Smooth muscle cell (in vitro differentiated cells): Measurements from ENCODE around the gene ADAMTS2. TPM values are rescaled to one million over a fixed set of nuclear protein-coding genes. Genes with fewer than 3 reads are reported as not detected.

Experiments used
- DNase-seq: peaks from one replicate; lab custom pipeline; 2025; ENCODE audit not compliant: unreplicated experiment; lab: John Stamatoyannopoulos, UW
- H2AFZ ChIP-seq: fragments of 200-600 bp; sonication (generic); 2 replicates; pipeline ENCODE4 v1.6.0; 2016; ENCODE audit warnings: antibody characterized with exemption, low read depth, mild to moderate bottlenecking
- H3F3A ChIP-seq: fragments of 200-600 bp; sonication (generic); 2 replicates; pipeline ENCODE4 v1.6.0; 2017; ENCODE audit warnings: antibody characterized with exemption, low read depth
- H3K27ac ChIP-seq: fragments of 200-600 bp; sonication (generic); 2 replicates; pipeline ENCODE4 v1.5.1; 2016; ENCODE audit warnings: low read depth, mild to moderate bottlenecking
- H3K27me3 ChIP-seq: fragments of 200-600 bp; sonication (generic); 2 replicates; pipeline ENCODE4 v1.6.1; 2016; ENCODE audit warnings: low read depth, mild to moderate bottlenecking
- H3K36me3 ChIP-seq: fragments of 200-600 bp; sonication (generic); 2 replicates; pipeline ENCODE4 v1.5.1; 2016; ENCODE audit warnings: low read depth
- H3K4me1 ChIP-seq: fragments of 200-600 bp; sonication (generic); 2 replicates; pipeline ENCODE4 v1.5.1; 2016; ENCODE audit warnings: low read depth
- H3K4me2 ChIP-seq: fragments of 200-600 bp; sonication (generic); 2 replicates; pipeline ENCODE4 v1.6.0; 2016; ENCODE audit warnings: mild to moderate bottlenecking
- H3K4me3 ChIP-seq: fragments of 200-600 bp; sonication (generic); 2 replicates; pipeline ENCODE4 v1.5.1; 2016; ENCODE audit warnings: mild to moderate bottlenecking
- H3K79me2 ChIP-seq: fragments of 200-600 bp; sonication (generic); 2 replicates; pipeline ENCODE4 v1.6.0; 2016; ENCODE audit warnings: low read depth, mild to moderate bottlenecking
- H3K9ac ChIP-seq: fragments of 200-600 bp; sonication (generic); 2 replicates; pipeline ENCODE4 v1.6.0; 2016; ENCODE audit warnings: low read depth
- H3K9me3 ChIP-seq: fragments of 200-600 bp; sonication (generic); replicated peaks from 2 replicates; pipeline ENCODE4 v1.5.1; 2016; ENCODE audit warnings: low read depth
- H4K20me1 ChIP-seq: fragments of 200-600 bp; sonication (generic); 2 replicates; pipeline ENCODE4 v1.6.0; 2016; ENCODE audit warnings: low read depth
- CTCF ChIP-seq: fragments of 200-600 bp; sonication (generic); IDR thresholded peaks from 2 replicates; pipeline ENCODE4 v1.5.1; 2017; ENCODE audit warnings: borderline replicate concordance, mild to moderate bottlenecking, antibody characterized with exemption; ENCODE audit not compliant: insufficient read depth, poor library complexity, severe bottlenecking
- WGBS: methylation state at CpG from one replicate; pipeline ENCODE4 v1.1.7; 2016; ENCODE audit warnings: low lambda C conversion rate; 5-methylcytosine and 5-hydroxymethylcytosine counted together
- polyA plus RNA-seq: library from polyadenylated mRNA; unstranded; fragments of >200 nt; fragmentation: Nextera tagmentation; extraction: Ambion mirVana; gene quantifications from 2 replicates; pipeline ENCODE4 v1.2.1, GENCODE V29; 2016
- total RNA-seq: library from RNA; depleted of rRNA; stranded (reverse); fragments of >200 nt; gene quantifications from 2 replicates; pipeline ENCODE4 v1.2.3, GENCODE V29; 2014

ADAMTS2 gene
- total and polyA plus RNA-seq, 2 experiments from 2014 or later, result 22.8 to 37.5 TPM

DNA sequence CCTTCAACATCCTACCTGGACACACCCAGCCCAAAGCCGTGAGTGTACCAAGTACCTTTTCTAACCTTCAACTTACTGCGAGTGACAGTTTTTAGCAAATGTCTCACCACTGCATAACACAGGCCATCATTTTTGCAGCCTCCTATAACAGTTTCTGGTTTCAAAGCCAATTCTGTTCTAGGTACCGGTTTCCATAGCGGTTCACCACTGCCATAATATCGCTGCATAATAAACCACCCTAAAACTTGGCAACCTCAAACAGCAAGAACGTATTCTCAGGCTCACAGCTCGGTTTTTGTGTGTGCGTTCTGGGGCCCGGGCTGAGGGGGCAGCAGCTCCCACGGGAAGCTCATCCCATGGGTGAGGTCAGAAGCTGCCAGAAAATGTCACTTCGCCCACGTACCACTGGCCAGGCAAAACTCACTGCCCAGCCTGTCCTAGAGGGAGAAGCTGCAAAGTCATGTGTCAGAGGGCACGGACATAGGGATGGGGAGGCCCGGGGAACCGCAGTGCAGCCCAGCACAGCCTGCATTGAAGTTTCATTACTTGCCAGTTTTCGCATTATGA lies 15.9 kb upstream of the ADAMTS2 start:
- Histone ChIP-seq H3K36me3 (no peaks in the 10 kb centered on the region), H3K4me1 (no peaks in the 10 kb centered on the region), H3F3A (no peaks in the 10 kb centered on the region), H3K4me2 (no peak overlapping the region), H3K27me3 (no peaks in the 10 kb centered on the region), H2AFZ (no peak overlapping the region), H3K9me3 (no peaks in the 10 kb centered on the region), H4K20me1 (no peaks in the 10 kb centered on the region), H3K9ac (no peak overlapping the region), H3K4me3 (no peak overlapping the region), H3K27ac (no peak overlapping the region), H3K79me2 (no peaks in the 10 kb centered on the region)
- no peak for DNase-seq
- no peak for TF ChIP-seq CTCF
- WGBS, result 81% methylated on average over 16 of the region's 16 CpGs

DNA sequence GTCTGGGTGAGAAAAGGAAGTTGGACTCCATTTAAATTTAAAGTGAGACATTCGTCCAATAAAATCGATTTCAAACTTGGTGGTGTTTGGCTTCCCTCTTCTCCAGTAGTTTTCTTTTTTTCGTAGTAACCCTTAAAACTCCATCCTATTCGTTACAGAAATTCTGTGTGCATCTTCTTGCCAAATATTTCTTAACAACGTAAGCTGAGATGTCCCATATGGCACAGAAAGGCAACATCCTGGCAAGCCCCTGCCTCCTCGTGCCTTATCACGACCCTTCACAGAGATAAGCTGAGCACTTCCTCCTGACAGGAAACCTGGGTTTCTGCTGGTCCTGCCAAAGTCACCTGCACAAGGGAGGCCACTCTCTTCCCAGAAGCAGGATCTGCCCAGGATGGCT lies 11.8 kb upstream of the ADAMTS2 start:
- Histone ChIP-seq H3K27me3 (no peaks in the 10 kb centered on the region), H3K27ac (no peak overlapping the region), H3K4me1 (no peaks in the 10 kb centered on the region), H3K36me3 (no peaks in the 10 kb centered on the region), H3K4me3 (no peak overlapping the region), H3K4me2 (no peak overlapping the region), H2AFZ (no peak overlapping the region), H4K20me1 (no peaks in the 10 kb centered on the region), H3K79me2 (no peaks in the 10 kb centered on the region), H3F3A (no peaks in the 10 kb centered on the region), H3K9ac (no peak overlapping the region), H3K9me3 (no peaks in the 10 kb centered on the region)
- TF ChIP-seq CTCF, result no peak
- DNase-seq, result no peak
- WGBS, result 67% methylated on average over 7 of the region's 7 CpGs

- H3K4me1 ChIP-seq, result no peaks in the 10 kb centered on the region
Observed at GRCh38 chr5:179355976-179356974, 11.0 kb upstream of the ADAMTS2 start.

More at GRCh38 chr5:179355976-179356974, 11.0 kb upstream of the ADAMTS2 start:
- H3K79me2 ChIP-seq, result no peaks in the 10 kb centered on the region
- no peak overlapping the region for H3K9ac ChIP-seq
- no peak for TF ChIP-seq CTCF
- H3K27ac ChIP-seq, result no peak overlapping the region
- 87% methylated on average over 11 of the region's 11 CpGs for WGBS
- H4K20me1 ChIP-seq, result no peaks in the 10 kb centered on the region
- no peaks in the 10 kb centered on the region for H3K27me3 ChIP-seq
- no peak overlapping the region for H3K4me2 ChIP-seq
- no peak overlapping the region for H3K4me3 ChIP-seq
- H3K36me3 ChIP-seq, result no peaks in the 10 kb centered on the region
- H3K9me3 ChIP-seq, result no peaks in the 10 kb centered on the region
- no peak for DNase-seq
- H3F3A ChIP-seq, result no peaks in the 10 kb centered on the region
- no peak overlapping the region for H2AFZ ChIP-seq
